Measurements from ENCODE around the gene PHLDB1. TPM values are rescaled to one million over a fixed set of nuclear protein-coding genes. Genes with fewer than 3 reads are reported as not detected.

The PHLDB1 gene
- total RNA-seq, 2 donors from 2014 or later: 45.9 to 54.9 TPM

DNA sequence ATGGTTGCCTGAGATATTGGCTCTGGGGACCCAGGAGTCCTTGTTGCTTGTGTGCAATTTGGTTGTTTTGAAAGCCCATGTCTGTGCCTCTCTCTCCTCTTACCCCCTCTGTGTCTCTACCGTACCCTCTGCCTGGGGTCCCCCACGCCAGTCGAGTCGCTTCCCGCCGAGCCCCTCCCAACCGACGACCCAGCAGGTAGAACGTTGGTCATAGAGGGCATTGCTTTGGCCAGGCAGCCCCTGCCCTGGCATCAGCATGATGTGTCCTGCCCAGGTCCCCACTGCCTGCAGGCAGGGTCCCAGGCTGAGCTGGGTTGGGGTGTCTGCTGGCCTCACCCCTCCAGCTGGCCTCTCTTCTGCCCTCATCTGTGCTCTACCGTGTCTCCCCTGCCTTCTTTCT is 37.1 kb downstream of the PHLDB1 start:
- Histone ChIP-seq H3K36me3 (ENCODE audit: control insufficient read depth, insufficient read depth, low read length) (peaks cover 40% of the 10 kb centered on the region), H3K9me3 (ENCODE audit: control insufficient read depth, low read length) (no peaks in the 10 kb centered on the region), H3K4me3 (ENCODE audit: low read length) (no peak overlapping the region), H3K27ac (ENCODE audit: low read depth, low read length) (no peak overlapping the region), H3K27me3 (ENCODE audit: control insufficient read depth, insufficient read depth, low read length, poor library complexity, severe bottlenecking) (no peaks in the 10 kb centered on the region), H3K4me1 (ENCODE audit: control insufficient read depth, insufficient read depth, low read length) (no peaks in the 10 kb centered on the region), H3K9ac (ENCODE audit: extremely low read depth, low read length, poor library complexity, severe bottlenecking) (no peak overlapping the region)
- no peak for DNase-seq
- H3K27me3 Mint-ChIP-seq (ENCODE audit: insufficient read depth): no peaks in the 10 kb centered on the region
- 91 to 96% methylated on average over 4 to 10 of the region's 10 CpGs for WGBS, 2 experiments (ENCODE audit: insufficient coverage in 1 of 2, insufficient read length in 1 of 2)
- H3K27ac Mint-ChIP-seq: no peak overlapping the region
- H3K9me3 Mint-ChIP-seq: no peaks in the 10 kb centered on the region
- no peak overlapping the region for H3K4me3 Mint-ChIP-seq
- TF ChIP-seq, protein P1, sequence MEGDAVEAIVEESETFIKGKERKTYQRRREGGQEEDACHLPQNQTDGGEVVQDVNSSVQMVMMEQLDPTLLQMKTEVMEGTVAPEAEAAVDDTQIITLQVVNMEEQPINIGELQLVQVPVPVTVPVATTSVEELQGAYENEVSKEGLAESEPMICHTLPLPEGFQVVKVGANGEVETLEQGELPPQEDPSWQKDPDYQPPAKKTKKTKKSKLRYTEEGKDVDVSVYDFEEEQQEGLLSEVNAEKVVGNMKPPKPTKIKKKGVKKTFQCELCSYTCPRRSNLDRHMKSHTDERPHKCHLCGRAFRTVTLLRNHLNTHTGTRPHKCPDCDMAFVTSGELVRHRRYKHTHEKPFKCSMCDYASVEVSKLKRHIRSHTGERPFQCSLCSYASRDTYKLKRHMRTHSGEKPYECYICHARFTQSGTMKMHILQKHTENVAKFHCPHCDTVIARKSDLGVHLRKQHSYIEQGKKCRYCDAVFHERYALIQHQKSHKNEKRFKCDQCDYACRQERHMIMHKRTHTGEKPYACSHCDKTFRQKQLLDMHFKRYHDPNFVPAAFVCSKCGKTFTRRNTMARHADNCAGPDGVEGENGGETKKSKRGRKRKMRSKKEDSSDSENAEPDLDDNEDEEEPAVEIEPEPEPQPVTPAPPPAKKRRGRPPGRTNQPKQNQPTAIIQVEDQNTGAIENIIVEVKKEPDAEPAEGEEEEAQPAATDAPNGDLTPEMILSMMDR (conservative IDR thresholded peaks at IDR 0.05): no peak
- H3K4me1 Mint-ChIP-seq: no peaks in the 10 kb centered on the region
- H3K36me3 Mint-ChIP-seq (ENCODE audit: low read depth): peaks cover 46% of the 10 kb centered on the region

DNA sequence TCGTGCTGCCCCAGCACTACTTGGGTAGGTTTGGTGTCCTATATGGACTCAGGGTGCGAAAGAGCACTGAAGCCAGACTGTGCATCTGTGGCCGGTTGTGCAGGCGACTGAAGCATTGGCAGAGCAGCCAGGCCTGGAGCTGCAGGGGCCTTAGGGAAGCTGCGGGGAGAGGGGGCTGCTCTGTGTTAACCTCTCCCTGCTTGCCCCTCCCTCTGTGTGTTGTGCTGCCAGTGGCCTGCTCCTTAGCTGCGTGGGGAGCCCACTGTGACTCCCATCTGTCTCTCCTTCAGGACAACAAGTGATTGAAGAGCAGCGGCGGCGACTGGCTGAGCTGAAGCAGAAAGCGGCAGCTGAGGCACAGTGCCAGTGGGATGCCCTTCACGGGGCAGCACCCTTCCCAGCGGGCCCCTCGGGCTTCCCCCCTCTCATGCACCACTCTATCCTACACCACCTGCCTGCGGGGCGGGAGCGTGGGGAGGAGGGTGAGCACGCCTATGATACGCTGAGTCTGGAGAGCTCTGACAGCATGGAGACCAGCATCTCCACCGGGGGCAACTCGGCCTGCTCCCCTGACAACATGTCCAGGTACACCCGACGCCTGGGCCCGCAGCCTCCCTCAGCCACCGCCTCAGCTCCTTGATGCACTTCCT is 37.8 kb downstream of the PHLDB1 start:
- Mint-ChIP-seq H3K27me3 (ENCODE audit: insufficient read depth) (no peaks in the 10 kb centered on the region), H3K4me1 (no peaks in the 10 kb centered on the region), H3K36me3 (ENCODE audit: low read depth) (peaks cover 48% of the 10 kb centered on the region), H3K27ac (no peak overlapping the region), H3K4me3 (no peak overlapping the region), H3K9me3 (no peaks in the 10 kb centered on the region)
- H3K27me3 ChIP-seq (ENCODE audit: control insufficient read depth, insufficient read depth, low read length, poor library complexity, severe bottlenecking): no peaks in the 10 kb centered on the region
- no peak overlapping the region for H3K27ac ChIP-seq (ENCODE audit: low read depth, low read length)
- H3K4me1 ChIP-seq (ENCODE audit: control insufficient read depth, insufficient read depth, low read length): no peaks in the 10 kb centered on the region
- no peak overlapping the region for H3K4me3 ChIP-seq (ENCODE audit: low read length)
- H3K36me3 ChIP-seq (ENCODE audit: control insufficient read depth, insufficient read depth, low read length): peaks cover 47% of the 10 kb centered on the region
- 93 to 99% methylated on average over 13 to 24 of the region's 24 CpGs for WGBS, 2 experiments (ENCODE audit: insufficient coverage in 1 of 2, insufficient read length in 1 of 2)
- TF ChIP-seq, protein P1 (conservative IDR thresholded peaks at IDR 0.05): no peak
- no peak overlapping the region for H3K9ac ChIP-seq (ENCODE audit: extremely low read depth, low read length, poor library complexity, severe bottlenecking)
- H3K9me3 ChIP-seq (ENCODE audit: control insufficient read depth, low read length): no peaks in the 10 kb centered on the region
- DNase-seq: no peak

- Mint-ChIP-seq H3K4me1 (no peaks in the 10 kb centered on the region), H3K9me3 (no peaks in the 10 kb centered on the region), H3K27me3 (ENCODE audit: insufficient read depth) (no peaks in the 10 kb centered on the region), H3K36me3 (ENCODE audit: low read depth) (peaks cover 57% of the 10 kb centered on the region), H3K27ac (no peak overlapping the region), H3K4me3 (no peak overlapping the region)
- H3K36me3 ChIP-seq (ENCODE audit: control insufficient read depth, insufficient read depth, low read length): peaks cover 56% of the 10 kb centered on the region
- H3K4me1 ChIP-seq (ENCODE audit: control insufficient read depth, insufficient read depth, low read length): no peaks in the 10 kb centered on the region
- no peaks in the 10 kb centered on the region for H3K27me3 ChIP-seq (ENCODE audit: control insufficient read depth, insufficient read depth, low read length, poor library complexity, severe bottlenecking)
- TF ChIP-seq, protein P1 (conservative IDR thresholded peaks at IDR 0.05): no peak
- no peak overlapping the region for H3K4me3 ChIP-seq (ENCODE audit: low read length)
- WGBS, 2 experiments (ENCODE audit: insufficient coverage in 1 of 2, insufficient read length in 1 of 2): 89 to 97% methylated on average over 3 of the region's 3 CpGs
- DNase-seq: no peak
- H3K9ac ChIP-seq (ENCODE audit: extremely low read depth, low read length, poor library complexity, severe bottlenecking): no peak overlapping the region
- H3K9me3 ChIP-seq (ENCODE audit: control insufficient read depth, low read length): no peaks in the 10 kb centered on the region
- no peak overlapping the region for H3K27ac ChIP-seq (ENCODE audit: low read depth, low read length)
Measured at GRCh38 chr11:118646393-118646792, 39.0 kb downstream of the PHLDB1 start.
